Lower leg skin (tissue), 3 donors: ENCODE results near the gene SLC4A2.

Experiments
- CTCF ChIP-seq, 3 donors: fragments of 450-650 bp; IDR thresholded peaks; one replicate each; pipeline ENCODE4 v1.5.1; 2016; ENCODE audit warnings: antibody characterized with exemption in 3 of 3, mild to moderate bottlenecking in 3 of 3, moderate library complexity in 2 of 3
- POLR2A ChIP-seq, 2 donors: fragments of 450-650 bp; IDR thresholded peaks; one replicate each; pipeline ENCODE4 v1.6.1; 2016 to 2017; ENCODE audit warnings: antibody characterized with exemption in 2 of 2, mild to moderate bottlenecking in 1 of 2, moderate library complexity in 1 of 2

DNA sequence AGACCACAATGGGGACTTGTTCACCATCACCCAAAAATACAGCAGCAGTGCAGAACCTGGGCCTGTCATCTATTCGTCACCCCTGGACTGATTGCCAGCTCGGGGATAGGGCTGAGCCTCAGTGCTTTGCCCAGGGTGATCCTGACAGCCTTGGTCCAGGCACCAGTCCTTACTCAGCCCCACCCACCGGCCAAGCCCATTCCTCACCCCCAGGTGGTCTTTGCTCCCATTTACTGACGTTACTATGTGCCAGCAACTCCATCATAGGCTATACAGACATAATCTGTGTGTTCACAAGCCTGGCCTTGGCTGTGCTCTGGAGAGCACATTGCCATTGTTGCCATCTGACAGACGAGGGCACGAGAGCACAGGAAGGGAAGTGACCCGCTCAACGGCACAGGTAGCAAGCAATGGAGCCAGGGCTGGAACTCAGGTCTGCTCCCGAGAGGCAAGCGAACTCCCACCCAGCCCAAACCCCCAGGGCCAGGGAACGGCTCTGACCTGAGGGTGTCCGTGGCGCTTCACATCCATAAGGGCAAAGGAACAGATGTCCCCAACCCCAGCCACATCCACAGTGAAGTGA is 41.9 kb upstream of the SLC4A2 start:
- TF ChIP-seq CTCF (IDR thresholded peaks at IDR 0.05), result no peak
- TF ChIP-seq POLR2A (IDR thresholded peaks at IDR 0.05), result no peak
